Left ventricle myocardium inferior (tissue), 1 donor: Measurements from ENCODE around the gene ATG7. TPM values are rescaled to one million over a fixed set of nuclear protein-coding genes. Genes with fewer than 3 reads are reported as not detected.

Experiments
- DNase-seq: peaks from one replicate; pipeline ENCODE4 v3.0.0-alpha.2; 2020
- H3K27ac ChIP-seq: fragments of 200-600 bp; replicated peaks from 2 replicates; pipeline ENCODE4 v1.8.0; 2021
- H3K27me3 ChIP-seq: fragments of 200-600 bp; 2 replicates; pipeline ENCODE4 v1.8.0; 2021; ENCODE audit warnings: low read depth
- H3K36me3 ChIP-seq: fragments of 200-600 bp; 2 replicates; pipeline ENCODE4 v1.8.0; 2021
- H3K4me1 ChIP-seq: fragments of 200-600 bp; 2 replicates; pipeline ENCODE4 v1.8.0; 2021
- H3K4me3 ChIP-seq: fragments of 200-600 bp; 2 replicates; pipeline ENCODE4 v1.8.0; 2021; ENCODE audit warnings: mild to moderate bottlenecking, moderate library complexity
- H3K9me3 ChIP-seq: fragments of 200-600 bp; replicated peaks from 2 replicates; pipeline ENCODE4 v1.8.0; 2021
- intact Hi-C: fragments of 100-400 bp; cut with micrococcal nuclease; formaldehyde crosslinking; loops from one replicate; pipeline ENCODE4 v1.11.0; 2022
- total RNA-seq: library from RNA; stranded (reverse); fragmentation: NEBNext Ultra II Directional; extraction: Animal tissue kit (Norgen Biotek cat#: 25700); gene quantifications from one replicate; pipeline ENCODE4 v1.2.1, GENCODE V29; 2021
- TF ChIP-seq, protein P1 (sequence below): fragments of 200-600 bp; IDR thresholded peaks from 2 replicates; pipeline ENCODE4 v1.8.0; 2021; ENCODE audit warnings: antibody characterized with exemption, mild to moderate bottlenecking, borderline replicate concordance
- donor health status: DM: no; HTN: yes; CAD: no; lungs with severe emphysema.

Gene ATG7
- total RNA-seq, 1 donor from 2014 or later: 15.7 TPM

DNA sequence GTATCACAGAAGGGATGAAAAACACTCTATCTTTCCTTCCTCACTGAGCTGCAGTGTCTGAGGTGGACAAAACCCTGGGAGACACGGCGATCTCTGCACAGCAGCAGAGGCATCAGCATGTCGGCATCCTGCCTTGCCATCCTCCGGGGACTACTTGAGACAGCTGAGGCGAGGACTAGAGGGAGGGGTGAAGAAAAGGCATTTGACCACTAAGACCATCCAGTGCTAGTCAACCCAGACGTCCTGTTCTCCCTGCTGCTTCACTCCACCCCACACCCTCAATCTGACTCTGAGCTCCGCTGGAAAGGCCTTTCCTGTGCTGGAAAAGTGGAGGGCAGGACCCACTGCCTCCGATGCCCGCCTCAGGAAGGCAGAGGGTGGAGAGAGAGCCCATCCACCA is 304.3 kb downstream of the ATG7 start:
- Histone ChIP-seq H3K27ac (peak overlapping the region; percentile 26), H3K4me1 (peaks cover 62% of the 10 kb centered on the region), H3K4me3 (no peak overlapping the region), H3K27me3 (no peaks in the 10 kb centered on the region), H3K36me3 (peaks cover 5% of the 10 kb centered on the region), H3K9me3 (no peaks in the 10 kb centered on the region)
- TF ChIP-seq, protein P1, sequence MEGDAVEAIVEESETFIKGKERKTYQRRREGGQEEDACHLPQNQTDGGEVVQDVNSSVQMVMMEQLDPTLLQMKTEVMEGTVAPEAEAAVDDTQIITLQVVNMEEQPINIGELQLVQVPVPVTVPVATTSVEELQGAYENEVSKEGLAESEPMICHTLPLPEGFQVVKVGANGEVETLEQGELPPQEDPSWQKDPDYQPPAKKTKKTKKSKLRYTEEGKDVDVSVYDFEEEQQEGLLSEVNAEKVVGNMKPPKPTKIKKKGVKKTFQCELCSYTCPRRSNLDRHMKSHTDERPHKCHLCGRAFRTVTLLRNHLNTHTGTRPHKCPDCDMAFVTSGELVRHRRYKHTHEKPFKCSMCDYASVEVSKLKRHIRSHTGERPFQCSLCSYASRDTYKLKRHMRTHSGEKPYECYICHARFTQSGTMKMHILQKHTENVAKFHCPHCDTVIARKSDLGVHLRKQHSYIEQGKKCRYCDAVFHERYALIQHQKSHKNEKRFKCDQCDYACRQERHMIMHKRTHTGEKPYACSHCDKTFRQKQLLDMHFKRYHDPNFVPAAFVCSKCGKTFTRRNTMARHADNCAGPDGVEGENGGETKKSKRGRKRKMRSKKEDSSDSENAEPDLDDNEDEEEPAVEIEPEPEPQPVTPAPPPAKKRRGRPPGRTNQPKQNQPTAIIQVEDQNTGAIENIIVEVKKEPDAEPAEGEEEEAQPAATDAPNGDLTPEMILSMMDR: no peak
- DNase-seq: no peak
- intact Hi-C loops: no loop called here

GRCh38 chr3:11578169-11578568 is 306.0 kb downstream of the ATG7 start:
- Histone ChIP-seq H3K4me3 (no peak overlapping the region), H3K4me1 (peaks cover 71% of the 10 kb centered on the region), H3K36me3 (peaks cover 5% of the 10 kb centered on the region), H3K9me3 (no peaks in the 10 kb centered on the region), H3K27ac (no peak overlapping the region), H3K27me3 (no peaks in the 10 kb centered on the region)
- intact Hi-C loops: no loop called here
- DNase-seq: no peak
- TF ChIP-seq, protein P1: no peak

DNA sequence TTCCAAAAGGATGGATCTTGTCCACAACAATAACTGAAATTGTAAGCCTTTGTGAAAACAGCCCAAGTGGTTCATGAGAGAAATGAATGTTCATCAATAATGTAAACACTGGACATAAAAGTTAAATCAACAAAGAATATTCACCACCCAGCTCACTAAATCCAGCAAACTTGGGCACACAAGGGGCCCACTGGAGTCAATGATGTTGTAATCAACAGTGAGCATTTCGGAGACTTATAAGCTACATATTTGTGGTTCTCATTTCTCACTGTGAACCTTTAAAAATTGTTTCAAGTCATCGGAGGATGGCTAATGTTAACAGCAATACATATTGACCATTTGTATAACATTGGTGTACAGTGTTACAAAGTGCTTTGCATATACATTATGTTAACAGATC is 308.4 kb downstream of the ATG7 start:
- no peak for DNase-seq
- Histone ChIP-seq H3K4me3 (peak overlapping the region; percentile 61), H3K27me3 (no peaks in the 10 kb centered on the region), H3K27ac (peak overlapping the region; percentile 85), H3K4me1 (peaks cover 83% of the 10 kb centered on the region), H3K9me3 (no peaks in the 10 kb centered on the region), H3K36me3 (no peaks in the 10 kb centered on the region)
- intact Hi-C loops: loop anchor here (10.0 kb wide), 1 partner anchor 64 kb away; the partner anchor contains the start of gene VGLL4
- TF ChIP-seq, protein P1: no peak

- intact Hi-C loops: loop anchor here (10.0 kb wide), 1 partner anchor 63 kb away; the partner anchor contains the start of gene VGLL4
- Histone ChIP-seq H3K27me3 (no peaks in the 10 kb centered on the region), H3K27ac (peak overlapping the region; percentile 85), H3K4me3 (peak overlapping the region; percentile 61), H3K4me1 (peaks cover 83% of the 10 kb centered on the region), H3K36me3 (no peaks in the 10 kb centered on the region), H3K9me3 (no peaks in the 10 kb centered on the region)
- TF ChIP-seq, protein P1: no peak
- no peak for DNase-seq
These were observed 309.3 kb downstream of the ATG7 start for GRCh38 chr3:11581237-11582190.

- Histone ChIP-seq H3K36me3 (no peaks in the 10 kb centered on the region), H3K4me3 (peak overlapping the region; percentile 61), H3K27ac (peak overlapping the region; percentile 85), H3K27me3 (no peaks in the 10 kb centered on the region), H3K9me3 (no peaks in the 10 kb centered on the region), H3K4me1 (peaks cover 83% of the 10 kb centered on the region)
- intact Hi-C loops: loop anchor here (10.0 kb wide), 1 partner anchor 62 kb away; the partner anchor contains the start of gene VGLL4
- TF ChIP-seq, protein P1: no peak
- DNase-seq: peak; percentile 67
These were observed 310.2 kb downstream of the ATG7 start for GRCh38 chr3:11582191-11582968.
